OCI-LY7 (cell line): ENCODE results near the gene FAM81A. TPM values are rescaled to one million over a fixed set of nuclear protein-coding genes. Genes with fewer than 3 reads are reported as not detected.
A peak's percentile ranks its signal among the peaks of the same experiment; 100 is the strongest.

Experiments
- Bru-seq: library from RNA; stranded (reverse); fragments of 400-500 nt; gene quantifications from one replicate; lab custom pipeline; 2021; lab: Mats Ljungman, UMichigan
- BruChase-seq, 2 experiments: library from RNA; stranded (reverse); fragments of 400-500 nt; gene quantifications; one replicate each; lab custom pipeline; 2021; lab: Mats Ljungman, UMichigan
- BruUV-seq: library from RNA; stranded (reverse); fragments of 400-500 nt; replicated peaks from 2 replicates; lab custom pipeline; 2021; lab: Mats Ljungman, UMichigan
- CTCF ChIA-PET: fragments of 300-600 bp; sonication (Branson Sonifier 250); formaldehyde crosslinking; loops from one replicate; lab custom pipeline; 2022; ENCODE audit warnings: antibody characterized with exemption; ENCODE audit not compliant: unreplicated experiment; lab: Charles Lee
- POLR2A ChIA-PET: fragments of 300-600 bp; sonication (Branson Sonifier 250); formaldehyde crosslinking; loops from one replicate; lab custom pipeline; 2022; ENCODE audit warnings: antibody characterized with exemption; lab: Charles Lee
- DNase-seq: peaks from one replicate; pipeline ENCODE4 v3.0.0-alpha.2; 2015; ENCODE audit warnings: low spot score
- H2AFZ ChIP-seq: fragments of 200-600 bp; sonication (generic), shearing (Covaris generic); 2 replicates; pipeline ENCODE4 v1.6.1; 2014; ENCODE audit warnings: mild to moderate bottlenecking, antibody characterized with exemption, low read length, moderate library complexity
- H3K27ac ChIP-seq: fragments of 200-600 bp; sonication (generic); 2 replicates; pipeline ENCODE4 v1.5.1; 2014; ENCODE audit warnings: mixed run types, low read depth, mild to moderate bottlenecking, moderate library complexity, low read length, inconsistent platforms; ENCODE audit not compliant: poor library complexity, severe bottlenecking
- H3K36me3 ChIP-seq: fragments of 200-600 bp; sonication (generic); 2 replicates; pipeline ENCODE4 v1.6.1; 2014; ENCODE audit warnings: mild to moderate bottlenecking, antibody characterized with exemption, low read length, moderate library complexity, mixed read lengths; ENCODE audit not compliant: insufficient read depth
- H3K4me1 ChIP-seq: fragments of 200-600 bp; sonication (generic); 2 replicates; pipeline ENCODE4 v1.5.1; 2014; ENCODE audit warnings: mild to moderate bottlenecking, low read length; ENCODE audit not compliant: insufficient read depth, poor library complexity, severe bottlenecking
- H3K4me2 ChIP-seq: fragments of 200-600 bp; sonication (generic); 2 replicates; pipeline ENCODE4 v1.6.1; 2014; ENCODE audit warnings: mild to moderate bottlenecking, low read length
- H3K4me3 ChIP-seq: fragments of 200-600 bp; sonication (generic); 2 replicates; pipeline ENCODE4 v1.5.1; 2014; ENCODE audit warnings: mild to moderate bottlenecking, low read depth, low read length; ENCODE audit not compliant: poor library complexity, severe bottlenecking
- H3K79me2 ChIP-seq: fragments of 200-600 bp; sonication (generic); 2 replicates; pipeline ENCODE4 v1.6.1; 2016; ENCODE audit warnings: low read depth, mild to moderate bottlenecking, low read length, moderate library complexity, mixed read lengths; ENCODE audit not compliant: insufficient read depth
- H3K9me2 ChIP-seq: fragments of 200-600 bp; sonication (generic); 2 replicates; pipeline ENCODE4 v1.6.1; 2016; ENCODE audit warnings: mild to moderate bottlenecking, low read length, mixed read lengths; ENCODE audit not compliant: insufficient read depth
- H3K9me3 ChIP-seq: fragments of 200-600 bp; sonication (generic); 2 replicates; pipeline ENCODE4 v1.6.1; 2014; ENCODE audit warnings: mild to moderate bottlenecking, mixed run types, low read length, mixed read lengths
- H4K20me1 ChIP-seq: fragments of 200-600 bp; sonication (generic); 2 replicates; pipeline ENCODE4 v1.6.1; 2014; ENCODE audit warnings: mild to moderate bottlenecking, antibody characterized with exemption, low read length, moderate library complexity, mixed read lengths; ENCODE audit not compliant: insufficient read depth
- CTCF ChIP-seq: fragments of 200-600 bp; sonication (generic); conservative IDR thresholded peaks from 2 replicates; pipeline ENCODE4 v1.5.1; 2014; ENCODE audit warnings: mild to moderate bottlenecking, antibody characterized with exemption, low read length, moderate library complexity, mixed read lengths
- EZH2phosphoT487 ChIP-seq: fragments of 200-600 bp; sonication (generic); IDR thresholded peaks from 2 replicates; pipeline ENCODE4 v1.6.1; 2018; ENCODE audit warnings: low read depth, borderline replicate concordance, mild to moderate bottlenecking, mixed run types, antibody characterized with exemption, low read length, moderate library complexity, mixed read lengths
- intact Hi-C: fragments of 100-400 bp; cut with micrococcal nuclease; formaldehyde crosslinking; loops from one replicate; pipeline ENCODE4 v1.10.0; 2022; ENCODE audit not compliant: unreplicated experiment
- long read RNA-seq: library from polyadenylated mRNA; stranded (forward); transcript quantifications from one replicate; pipeline ENCODE4 v2.0.0, GENCODE V29; 2022
- total RNA-seq, 2 experiments: library from RNA; depleted of rRNA in 1 of 2; stranded (reverse); fragments of >200 nt in 1 of 2; shearing (Covaris generic) in 1 of 2; gene quantifications; 2 replicates each; pipeline ENCODE4 v1.2.3, GENCODE V29; 2014 to 2022

FAM81A gene
- total RNA-seq (2014; rRNA removed; shearing (Covaris generic)) (8.1 and 11.6 TPM in 2 replicates), total RNA-seq (2022) (37.4 and 40.3 TPM in 2 replicates), Bru-seq, nascent RNA (percentile 59 among the genes with signal in this experiment), BruChase-seq, experiment 1, labeled RNA remaining after a 6-hour chase (percentile 66 among the genes with signal in this experiment), BruChase-seq, experiment 2, labeled RNA remaining after a 2-hour chase (percentile 63 among the genes with signal in this experiment)
- long read RNA-seq, transcript FAM81A-201 (9 exons, 3,465 nt) = major isoform, 17 of 57 reads
- long read RNA-seq, partial matches to known transcripts = 1 of 57 reads
- long read RNA-seq, other reads (novel, unspliced or antisense) = 34 of 57 reads

DNA sequence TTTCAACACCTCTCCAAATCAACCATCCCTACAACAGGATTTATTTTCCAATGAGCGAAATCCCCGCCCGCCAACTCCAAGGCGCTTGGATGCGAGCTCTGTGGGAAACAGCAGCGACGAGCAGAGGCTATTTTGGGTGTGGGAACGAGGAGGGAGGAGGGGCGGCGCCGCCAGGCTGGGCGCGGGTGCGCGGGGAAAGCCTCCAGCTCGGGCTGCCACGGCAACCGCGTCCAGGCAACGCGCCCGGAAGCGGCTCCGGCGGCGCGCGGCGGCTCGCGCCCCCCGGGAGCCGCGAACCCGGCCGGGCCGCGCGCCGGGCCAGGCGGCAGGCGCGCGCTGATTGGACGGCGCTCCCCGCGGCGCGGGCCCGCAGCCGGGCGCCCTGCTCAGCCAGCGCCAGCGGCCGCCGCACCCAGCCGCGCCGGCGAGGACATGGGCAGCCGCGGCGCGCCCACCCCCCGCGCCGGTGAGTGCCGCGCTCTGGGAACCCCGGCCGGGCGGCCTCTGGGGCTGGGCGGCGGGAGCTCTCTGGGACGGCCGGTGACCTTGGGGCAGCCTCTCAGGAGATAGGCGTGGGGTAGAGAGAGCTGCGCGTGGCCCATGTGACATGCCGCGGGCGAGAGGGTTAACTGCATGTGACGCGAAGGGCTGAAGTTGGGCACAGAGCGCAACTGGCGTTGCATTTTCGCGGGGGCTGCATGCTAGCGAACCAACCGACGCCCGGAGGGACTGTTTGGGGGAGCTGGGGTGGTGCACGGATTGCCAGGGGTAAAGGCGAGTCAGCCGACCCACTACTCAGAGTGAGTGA, at the start of gene FAM81A:
TSS of gene FAM81A (plus strand) at position 370 of the 808 bp plus-strand sequence. CDS start 20,441 bp downstream, outside the sequence.
- ChIA-PET POLR2A (interaction anchor here (0.7 to 1.0 kb wide), 2 partner anchors 49 to 60 kb away, joined by 3 read pairs; no protein-coding TSS in a partner anchor), CTCF (interaction anchor here (0.9 kb wide), 1 partner anchor 28 kb away, joined by 3 read pairs; no protein-coding TSS in a partner anchor)
- Histone ChIP-seq H4K20me1 (no peaks in the 10 kb centered on the region), H3K4me2 (peak within 1 kb of the TSS; percentile 95), H3K27ac (no peak within 1 kb of the TSS), H3K79me2 (0 out of 2 replicates have a peak, but pooled peaks cover 4% of the 10 kb centered on the region), H3K4me3 (peak within 1 kb of the TSS; percentile 76), H3K36me3 (peaks cover 5% of the 10 kb centered on the region), H3K4me1 (peaks cover 41% of the 10 kb centered on the region), H3K9me3 (no peaks in the 10 kb centered on the region), H3K9me2 (no peaks in the 10 kb centered on the region), H2AFZ (peak within 1 kb of the TSS; percentile 86)
- intact Hi-C loops = no loop called here
- DNase-seq = peak; percentile 81
- TF ChIP-seq CTCF (no peak), EZH2phosphoT487 (no peak)
- no TSS peak for BruUV-seq

- H3K4me1 ChIP-seq = peaks cover 12% of the 10 kb centered on the region
- no peak overlapping the region for H3K27ac ChIP-seq
- H4K20me1 ChIP-seq = no peaks in the 10 kb centered on the region
- no peak for DNase-seq
- H3K4me3 ChIP-seq = no peak overlapping the region
- intact Hi-C loops = no loop called here
- H3K9me3 ChIP-seq = no peaks in the 10 kb centered on the region
- no peak for TF ChIP-seq CTCF
- no peak for TF ChIP-seq EZH2phosphoT487
- ChIA-PET CTCF (no interaction called here), POLR2A (interaction anchor here (0.6 to 0.9 kb wide), 3 partner anchors 50 to 135 kb away, joined by 3 read pairs; no protein-coding TSS in a partner anchor)
- H3K4me2 ChIP-seq = no peak overlapping the region
- H2AFZ ChIP-seq = no peak overlapping the region
- BruUV-seq = no TSS peak
- no peaks in the 10 kb centered on the region for H3K36me3 ChIP-seq
- H3K79me2 ChIP-seq = no peaks in the 10 kb centered on the region
- H3K9me2 ChIP-seq = no peaks in the 10 kb centered on the region
Observed at GRCh38 chr15:59388670-59389069, 49.3 kb upstream of the FAM81A start.
